Esophagus muscularis mucosa (tissue), 4 donors: ENCODE data around the gene MET. TPM values are rescaled to one million over a fixed set of nuclear protein-coding genes. Genes with fewer than 3 reads are reported as not detected.
"Not testable (repeated sequence)": the region's sequence is repeated elsewhere in the genome, so short reads cannot be mapped to it uniquely, and the experiment has no call there.

Experiments
- DNase-seq: peaks from one replicate; pipeline ENCODE4 v3.0.0-alpha.2; 2017; ENCODE audit errors: extremely low spot score
- H3K27ac ChIP-seq, 4 donors: fragments of 200-600 bp; sonication (generic); replicated peaks in 1 of 4; 1 replicate in 3 of 4; 2 replicates in 1 of 4; pipeline ENCODE4 v1.5.1; 2016 to 2019; ENCODE audit warnings: mild to moderate bottlenecking in 1 of 4
- H3K27me3 ChIP-seq, 4 donors: fragments of 200-600 bp; sonication (generic); one replicate each; pipeline versions ENCODE4 v1.5.1 to v1.6.0; 2016 to 2019
- H3K36me3 ChIP-seq, 4 donors: fragments of 200-600 bp; sonication (generic); one replicate each; pipeline ENCODE4 v1.5.1; 2016 to 2019
- H3K4me1 ChIP-seq, 4 donors: fragments of 200-600 bp; sonication (generic); one replicate each; pipeline ENCODE4 v1.5.1; 2016 to 2019
- H3K4me3 ChIP-seq, 4 donors: fragments of 200-600 bp; sonication (generic); 1 replicate in 2 of 4; 2 replicates in 2 of 4; pipeline ENCODE4 v1.5.1; 2016 to 2019; ENCODE audit warnings: mild to moderate bottlenecking in 4 of 4, moderate library complexity in 1 of 4
- H3K9me3 ChIP-seq, 4 donors: fragments of 200-600 bp; sonication (generic); 1 replicate in 3 of 4; 2 replicates in 1 of 4; pipeline ENCODE4 v1.5.1; 2016 to 2019
- EP300 ChIP-seq: sonication (generic); formaldehyde crosslinking; IDR thresholded peaks from one replicate; pipeline ENCODE4 v1.6.1; 2017; ENCODE audit warnings: antibody characterized with exemption
- POLR2A ChIP-seq: fragments of 450-650 bp; IDR thresholded peaks from one replicate; pipeline ENCODE4 v1.6.1; 2017; ENCODE audit warnings: antibody characterized with exemption, moderate library complexity, mild to moderate bottlenecking, low read depth
- POLR2AphosphoS5 ChIP-seq, 2 donors: sonication (generic); formaldehyde crosslinking; IDR thresholded peaks; one replicate each; pipeline ENCODE4 v1.6.1; 2017; ENCODE audit warnings: antibody characterized with exemption in 2 of 2
- WGBS: methylation state at CpG from one replicate; pipeline ENCODE4 v1.1.5; 2018; 5-methylcytosine and 5-hydroxymethylcytosine counted together
- intact Hi-C: fragments of 100-400 bp; cut with DNase I; formaldehyde crosslinking; loops from one replicate; pipeline ENCODE4 v1.15.1; 2023
- total RNA-seq, 4 donors: library from RNA; depleted of rRNA; stranded (reverse); fragments of >200 nt; gene quantifications; one replicate each; pipeline versions ENCODE4 v1.1.0 to v1.2.1, GENCODE V29; 2016
- TF ChIP-seq, protein P1 (sequence below), 3 experiments: fragments of 200-600 bp in 2 of 3; fragments of 450-650 bp in 1 of 3; sonication (generic) in 2 of 3; IDR thresholded peaks; one replicate each; pipeline ENCODE4 v1.5.1; 2017 to 2019; ENCODE audit warnings: antibody characterized with exemption in 3 of 3, mild to moderate bottlenecking in 2 of 3, moderate library complexity in 1 of 3

Gene MET
- total RNA-seq, 4 donors from 2014 or later, result 12.0 to 27.2 (median 15.7) TPM

- H3K4me1 ChIP-seq, result peaks cover 0 to 7% (median 5%) of the 10 kb centered on the region in 4 donors
- no peaks in the 10 kb centered on the region for H3K27me3 ChIP-seq
- no peak overlapping the region for H3K27ac ChIP-seq
- intact Hi-C loops, result loop anchor here (5.0 kb wide), 1 partner anchor 638 kb away; no protein-coding TSS in a partner anchor
- TF ChIP-seq POLR2AphosphoS5 (IDR thresholded peaks at IDR 0.05) (no peak), POLR2A (no peak), EP300 (no peak)
- TF ChIP-seq, protein P1, sequence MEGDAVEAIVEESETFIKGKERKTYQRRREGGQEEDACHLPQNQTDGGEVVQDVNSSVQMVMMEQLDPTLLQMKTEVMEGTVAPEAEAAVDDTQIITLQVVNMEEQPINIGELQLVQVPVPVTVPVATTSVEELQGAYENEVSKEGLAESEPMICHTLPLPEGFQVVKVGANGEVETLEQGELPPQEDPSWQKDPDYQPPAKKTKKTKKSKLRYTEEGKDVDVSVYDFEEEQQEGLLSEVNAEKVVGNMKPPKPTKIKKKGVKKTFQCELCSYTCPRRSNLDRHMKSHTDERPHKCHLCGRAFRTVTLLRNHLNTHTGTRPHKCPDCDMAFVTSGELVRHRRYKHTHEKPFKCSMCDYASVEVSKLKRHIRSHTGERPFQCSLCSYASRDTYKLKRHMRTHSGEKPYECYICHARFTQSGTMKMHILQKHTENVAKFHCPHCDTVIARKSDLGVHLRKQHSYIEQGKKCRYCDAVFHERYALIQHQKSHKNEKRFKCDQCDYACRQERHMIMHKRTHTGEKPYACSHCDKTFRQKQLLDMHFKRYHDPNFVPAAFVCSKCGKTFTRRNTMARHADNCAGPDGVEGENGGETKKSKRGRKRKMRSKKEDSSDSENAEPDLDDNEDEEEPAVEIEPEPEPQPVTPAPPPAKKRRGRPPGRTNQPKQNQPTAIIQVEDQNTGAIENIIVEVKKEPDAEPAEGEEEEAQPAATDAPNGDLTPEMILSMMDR (IDR thresholded peaks at IDR 0.05), result no peak
- H3K4me3 ChIP-seq, result no peak overlapping the region
- no peak for DNase-seq
- H3K36me3 ChIP-seq, result no peaks in the 10 kb centered on the region
- no peaks in the 10 kb centered on the region for H3K9me3 ChIP-seq
- WGBS, result 56% methylated on average over 6 of the region's 6 CpGs
These were observed 138.5 kb downstream of the MET start for GRCh38 chr7:116810267-116811116.

GRCh38 chr7:116811768-116812167 is 139.8 kb downstream of the MET start:
- TF ChIP-seq EP300 (no peak), POLR2A (no peak), POLR2AphosphoS5 (IDR thresholded peaks at IDR 0.05) (no peak)
- TF ChIP-seq, protein P1 (IDR thresholded peaks at IDR 0.05), result no peak
- no peaks in the 10 kb centered on the region for H3K9me3 ChIP-seq
- intact Hi-C loops, result loop anchor here (5.0 kb wide), 1 partner anchor 639 kb away; no protein-coding TSS in a partner anchor

GRCh38 chr7:116812860-116813259 is 140.9 kb downstream of the MET start:
- Histone ChIP-seq H3K4me1 (peaks cover 0 to 2% (median 0%) of the 10 kb centered on the region in 4 donors), H3K4me3 (no peak overlapping the region), H3K36me3 (no peaks in the 10 kb centered on the region), H3K9me3 (no peaks in the 10 kb centered on the region), H3K27me3 (no peaks in the 10 kb centered on the region), H3K27ac (no peak overlapping the region)
- intact Hi-C loops, result loop anchor here (5.0 kb wide), 1 partner anchor 641 kb away; no protein-coding TSS in a partner anchor
- WGBS, result 76% methylated on average over 2 of the region's 2 CpGs
- DNase-seq, result no peak
- TF ChIP-seq POLR2A, result no peak
- TF ChIP-seq, protein P1 (IDR thresholded peaks at IDR 0.05), result no peak
- TF ChIP-seq EP300, result no peak
- TF ChIP-seq POLR2AphosphoS5 (IDR thresholded peaks at IDR 0.05), result no peak

More at GRCh38 chr7:116811768-116812167, 139.8 kb downstream of the MET start:
- Histone ChIP-seq H3K27ac (no peak overlapping the region), H3K27me3 (no peaks in the 10 kb centered on the region), H3K4me3 (no peak overlapping the region), H3K36me3 (no peaks in the 10 kb centered on the region), H3K4me1 (peaks cover 0 to 2% (median 0%) of the 10 kb centered on the region in 4 donors)
- WGBS, result 93% methylated on average over 3 of the region's 3 CpGs
- no peak for DNase-seq

- H3K4me3 ChIP-seq, DNase-seq, H3K9me3 ChIP-seq, H3K27ac ChIP-seq, H3K27me3 ChIP-seq, H3K4me1 ChIP-seq, H3K36me3 ChIP-seq: not testable (repeated sequence)
- intact Hi-C loops, result loop anchor here (5.0 kb wide), 1 partner anchor 641 kb away; no protein-coding TSS in a partner anchor
- WGBS, result 91% methylated on average over 3 of the region's 3 CpGs
These were observed 141.4 kb downstream of the MET start for GRCh38 chr7:116813371-116813770.

DNA sequence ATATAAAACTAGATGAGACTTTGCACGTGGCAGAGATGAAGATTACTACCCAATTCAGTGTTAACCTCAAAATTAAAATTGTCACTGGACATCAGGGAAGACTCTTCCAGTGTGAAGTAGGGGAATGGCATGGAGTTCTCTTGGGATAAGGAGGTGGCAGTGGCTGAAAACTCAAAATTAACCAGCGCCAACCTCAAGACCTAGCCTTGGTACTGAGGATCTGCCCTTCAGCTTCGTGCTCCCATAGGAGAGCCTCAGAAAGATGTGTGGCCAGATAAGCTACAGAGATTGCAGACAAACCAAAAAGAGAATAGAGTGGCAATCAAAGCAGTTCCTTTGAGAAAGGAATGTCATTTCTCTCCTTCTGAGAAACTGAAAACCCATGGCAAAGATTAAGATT is 143.0 kb downstream of the MET start:
- H3K27ac ChIP-seq, result no peak overlapping the region
- TF ChIP-seq POLR2AphosphoS5 (IDR thresholded peaks at IDR 0.05) (no peak), EP300 (no peak), POLR2A (no peak)
- TF ChIP-seq, protein P1 (IDR thresholded peaks at IDR 0.05), result no peak
- H3K4me1 ChIP-seq, result no peaks in the 10 kb centered on the region
- DNase-seq, result no peak
- intact Hi-C loops, result no loop called here
- no peak overlapping the region for H3K4me3 ChIP-seq
- H3K27me3 ChIP-seq, result no peaks in the 10 kb centered on the region
- 69% methylated on average over 3 of the region's 3 CpGs for WGBS
- H3K36me3 ChIP-seq, result no peaks in the 10 kb centered on the region
- no peaks in the 10 kb centered on the region for H3K9me3 ChIP-seq
